Epithelial cell of proximal tubule (primary cell): ENCODE measurements around the gene ELMOD1. TPM values are rescaled to one million over a fixed set of nuclear protein-coding genes. Genes with fewer than 3 reads are reported as not detected.

ENCODE experiments used
- DNase-seq: peaks from one replicate; pipeline ENCODE4 v3.0.0-alpha.2; 2011; ENCODE audit warnings: low read depth
- H3K4me3 ChIP-seq: 2 replicates; pipeline ENCODE4 v1.5.1; 2011; ENCODE audit warnings: low read depth, mild to moderate bottlenecking, low read length
- total RNA-seq: library from RNA; depleted of rRNA; stranded (reverse); fragments of >200 nt; gene quantifications from 2 replicates; pipeline ENCODE4 v1.2.3, GENCODE V29; 2015
- TF ChIP-seq, protein P1 (sequence below): conservative IDR thresholded peaks from 2 replicates; pipeline ENCODE4 v1.5.1; 2012; ENCODE audit warnings: low read depth, mild to moderate bottlenecking, low read length

Gene ELMOD1
- total RNA-seq, 1 donor from 2014 or later, result not detected

DNA sequence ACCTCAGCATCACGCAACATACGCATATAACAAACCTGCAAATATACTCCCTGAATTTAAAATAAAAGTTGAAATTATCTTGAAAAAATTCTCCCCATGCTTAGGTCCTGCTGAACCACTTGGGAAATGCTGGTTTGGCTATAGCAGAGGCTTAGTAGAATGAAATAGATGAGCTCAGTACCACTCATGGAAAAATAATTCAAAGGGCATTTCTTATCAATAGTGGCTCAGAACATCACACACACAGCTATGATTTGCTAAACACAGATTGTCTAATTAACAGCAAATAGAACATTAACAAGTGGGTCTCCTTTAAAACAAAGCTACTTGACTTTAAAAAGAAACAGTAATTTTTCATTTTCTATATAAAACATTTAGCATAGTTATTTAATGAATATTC lies 21.5 kb downstream of the ELMOD1 start:
- no peak overlapping the region for H3K4me3 ChIP-seq
- TF ChIP-seq, protein P1, sequence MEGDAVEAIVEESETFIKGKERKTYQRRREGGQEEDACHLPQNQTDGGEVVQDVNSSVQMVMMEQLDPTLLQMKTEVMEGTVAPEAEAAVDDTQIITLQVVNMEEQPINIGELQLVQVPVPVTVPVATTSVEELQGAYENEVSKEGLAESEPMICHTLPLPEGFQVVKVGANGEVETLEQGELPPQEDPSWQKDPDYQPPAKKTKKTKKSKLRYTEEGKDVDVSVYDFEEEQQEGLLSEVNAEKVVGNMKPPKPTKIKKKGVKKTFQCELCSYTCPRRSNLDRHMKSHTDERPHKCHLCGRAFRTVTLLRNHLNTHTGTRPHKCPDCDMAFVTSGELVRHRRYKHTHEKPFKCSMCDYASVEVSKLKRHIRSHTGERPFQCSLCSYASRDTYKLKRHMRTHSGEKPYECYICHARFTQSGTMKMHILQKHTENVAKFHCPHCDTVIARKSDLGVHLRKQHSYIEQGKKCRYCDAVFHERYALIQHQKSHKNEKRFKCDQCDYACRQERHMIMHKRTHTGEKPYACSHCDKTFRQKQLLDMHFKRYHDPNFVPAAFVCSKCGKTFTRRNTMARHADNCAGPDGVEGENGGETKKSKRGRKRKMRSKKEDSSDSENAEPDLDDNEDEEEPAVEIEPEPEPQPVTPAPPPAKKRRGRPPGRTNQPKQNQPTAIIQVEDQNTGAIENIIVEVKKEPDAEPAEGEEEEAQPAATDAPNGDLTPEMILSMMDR, result no peak
- no peak for DNase-seq

DNA sequence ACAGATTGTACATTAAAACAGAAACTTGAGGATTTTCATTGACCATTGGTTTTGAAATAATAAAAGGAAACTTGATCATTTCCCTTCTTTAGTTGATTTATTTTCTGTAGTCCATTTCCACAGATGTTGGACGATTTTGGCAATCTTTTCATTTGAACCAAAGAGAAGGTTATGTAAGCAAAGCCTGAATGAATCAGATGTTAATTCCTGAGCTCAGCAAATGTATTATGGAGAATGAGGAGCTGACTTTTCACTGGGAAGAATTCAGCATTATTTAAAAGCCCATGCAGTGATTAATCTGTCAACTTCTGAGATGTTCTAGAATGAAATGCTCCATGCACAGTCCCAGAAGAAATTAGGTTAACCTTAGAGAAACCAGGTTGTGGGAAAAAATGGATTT lies 29.0 kb downstream of the ELMOD1 start:
- TF ChIP-seq, protein P1, result no peak
- no peak overlapping the region for H3K4me3 ChIP-seq
- DNase-seq, result no peak

GRCh38 chr11:107621081-107621480 lies 30.1 kb downstream of the ELMOD1 start:
- DNase-seq, result no peak
- H3K4me3 ChIP-seq, result no peak overlapping the region
- TF ChIP-seq, protein P1, result no peak

DNA sequence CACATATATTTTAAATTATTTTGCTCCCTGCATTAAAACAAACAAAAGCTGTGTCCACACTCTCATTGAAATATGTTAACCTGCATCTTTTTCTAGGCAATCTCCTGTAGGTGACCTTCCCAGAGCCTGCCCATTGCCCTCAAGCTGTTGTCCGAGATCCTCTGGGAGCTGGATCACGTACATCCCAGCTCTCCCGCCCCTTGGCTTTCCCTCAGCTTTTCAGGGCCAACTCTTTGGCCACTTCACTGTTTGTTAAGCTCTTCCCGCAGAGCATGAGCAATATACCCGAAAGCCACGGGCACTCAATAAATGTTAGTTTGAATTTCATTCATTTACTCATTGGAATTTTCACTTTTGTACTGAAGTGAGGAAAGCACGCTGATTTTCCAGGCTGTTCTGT lies 32.2 kb downstream of the ELMOD1 start:
- no peak overlapping the region for H3K4me3 ChIP-seq
- TF ChIP-seq, protein P1, result no peak
- DNase-seq, result no peak

DNA sequence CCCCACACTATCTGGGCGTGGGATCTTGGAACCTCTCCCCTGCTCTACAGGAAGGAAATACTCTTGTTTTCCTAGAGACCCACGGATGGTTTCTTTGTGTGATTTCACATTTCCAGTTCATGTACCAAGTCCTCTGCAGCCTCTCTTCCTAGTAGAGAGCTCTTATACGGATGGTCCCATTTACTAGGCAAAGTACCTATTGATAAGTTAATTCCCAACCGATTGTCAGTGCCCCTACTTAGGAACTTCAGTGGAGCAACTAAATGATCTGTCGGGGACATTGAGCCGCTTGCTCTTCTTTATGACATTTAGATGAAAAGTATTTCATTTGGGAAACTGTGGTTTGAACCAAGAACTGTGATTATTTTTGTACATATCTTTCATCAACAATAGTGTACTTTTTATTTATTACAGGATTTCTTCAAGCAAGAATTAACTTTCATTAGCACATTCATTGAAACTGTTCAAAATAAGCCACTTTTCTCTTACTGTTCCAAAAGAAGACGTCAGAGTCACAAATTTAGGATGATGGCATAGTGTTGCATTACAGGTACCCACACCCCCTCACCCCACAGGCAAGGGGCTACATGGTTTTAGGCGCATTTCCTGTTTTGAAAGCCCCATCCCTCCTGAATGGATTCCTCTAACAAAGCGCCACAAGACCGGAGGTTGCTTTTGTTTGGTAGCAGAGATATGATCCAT lies 34.2 kb downstream of the ELMOD1 start:
- no peak for DNase-seq
- TF ChIP-seq, protein P1, result no peak
- no peak overlapping the region for H3K4me3 ChIP-seq

DNA sequence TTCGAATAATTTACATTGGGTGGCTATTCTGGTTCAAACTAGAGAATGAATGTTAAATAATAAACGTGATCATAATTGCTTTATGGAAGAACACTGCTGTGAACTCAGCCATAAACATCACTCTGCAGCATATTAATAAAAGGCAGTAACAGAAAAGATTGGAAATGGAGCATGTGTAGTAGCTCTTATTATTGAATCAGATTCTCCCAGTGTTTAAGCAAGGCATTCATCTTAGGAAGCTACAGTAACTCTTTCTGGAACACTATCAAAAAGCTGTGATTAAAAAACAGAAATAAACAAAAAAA lies 34.7 kb downstream of the ELMOD1 start:
- TF ChIP-seq, protein P1, result no peak
- H3K4me3 ChIP-seq, result no peak overlapping the region
- DNase-seq, result no peak

- TF ChIP-seq, protein P1, result no peak
- H3K4me3 ChIP-seq, result no peak overlapping the region
- DNase-seq, result no peak
Observed at GRCh38 chr11:107631043-107631442, 40.1 kb downstream of the ELMOD1 start.
